Kidney (tissue), 14 donors: ENCODE measurements around the gene RPS6KA2. TPM values are rescaled to one million over a fixed set of nuclear protein-coding genes. Genes with fewer than 3 reads are reported as not detected.

ENCODE experiments used
- DNase-seq, 5 donors: peaks; one replicate each; pipeline ENCODE4 v3.0.0-alpha.2; 2013 to 2020
- FAIRE-seq: peaks from 2 replicates; lab custom pipeline; 2012; peaks lifted over from hg19 to GRCh38; lab: Jason Lieb, UNC
- H3K27ac ChIP-seq, 2 donors: one replicate each; pipeline ENCODE4 v1.7.0; 2013; ENCODE audit warnings: low read depth in 2 of 2, low read length in 2 of 2, inconsistent platforms in 1 of 2
- H3K27me3 ChIP-seq: one replicate; pipeline ENCODE4 v1.7.1; 2013; ENCODE audit warnings: low read length, inconsistent platforms; ENCODE audit not compliant: control insufficient read depth, insufficient read depth
- H3K36me3 ChIP-seq, 3 donors: one replicate each; pipeline versions ENCODE4 v1.7.0 to v1.7.1; 2013; ENCODE audit warnings: low read length in 3 of 3, control low read depth in 1 of 3, inconsistent platforms in 1 of 3; ENCODE audit not compliant: insufficient read depth in 3 of 3, control insufficient read depth in 2 of 3
- H3K4me1 ChIP-seq, 3 donors: one replicate each; pipeline versions ENCODE4 v1.7.0 to v1.7.1; 2013; ENCODE audit warnings: low read length in 3 of 3, inconsistent platforms in 1 of 3, low read depth in 1 of 3; ENCODE audit not compliant: control insufficient read depth in 2 of 3, insufficient read depth in 2 of 3
- H3K4me3 ChIP-seq, 3 donors: one replicate each; pipeline versions ENCODE4 v1.7.0 to v1.8.1; 2013; ENCODE audit warnings: low read length in 3 of 3, control low read depth in 1 of 3, inconsistent platforms in 1 of 3
- H3K9ac ChIP-seq, 3 donors: one replicate each; pipeline versions ENCODE4 v1.7.0 to v1.7.1; 2013; ENCODE audit warnings: low read length in 3 of 3, control low read depth in 1 of 3, inconsistent platforms in 1 of 3
- H3K9me3 ChIP-seq, 3 donors: one replicate each; pipeline versions ENCODE4 v1.7.0 to v1.7.1; 2013; ENCODE audit warnings: low read length in 3 of 3, control low read depth in 1 of 3, inconsistent platforms in 1 of 3; ENCODE audit not compliant: control insufficient read depth in 2 of 3, insufficient read depth in 1 of 3
- intact Hi-C: fragments of 100-400 bp; cut with DNase I; formaldehyde crosslinking; loops from one replicate; pipeline ENCODE4 v1.11.1; 2022
- polyA plus RNA-seq: library from polyadenylated mRNA; stranded (reverse); fragments of 350-450 nt; fragmentation: Illumina TruSeq; extraction: RNeasy Lipid Tissue Mini Kit (QIAGEN cat#74804); gene quantifications from one replicate; pipeline ENCODE4 v1.2.3, GENCODE V29; 2014; ENCODE audit warnings: low read depth, low replicate concordance; ENCODE audit not compliant: insufficient read depth
- total RNA-seq: library from RNA; stranded (reverse); fragmentation: NEBNext Ultra II Directional; extraction: Animal tissue kit (Norgen Biotek cat#: 25700); gene quantifications from one replicate; pipeline ENCODE4 v1.2.1, GENCODE V29; 2021
- TF ChIP-seq, protein P1 (sequence below): IDR thresholded peaks from 3 replicates; pipeline ENCODE4 v1.5.1; 2012; ENCODE audit warnings: mild to moderate bottlenecking, moderate library complexity, borderline replicate concordance; ENCODE audit not compliant: insufficient read depth; ENCODE audit errors: extremely low read depth
- donor health status: control.
- donor health status: control.
- donor health status: control.
- donor health status: control.
- donor health status: control.
- donor health status: DM: yes; HTN: yes; CAD: no.
- donor health status: Normal renal cell carcinoma (clear cell type).

The RPS6KA2 gene
- total and polyA plus RNA-seq, 2 donors from 2014 or later, result 12.3 to 61.2 TPM

DNA sequence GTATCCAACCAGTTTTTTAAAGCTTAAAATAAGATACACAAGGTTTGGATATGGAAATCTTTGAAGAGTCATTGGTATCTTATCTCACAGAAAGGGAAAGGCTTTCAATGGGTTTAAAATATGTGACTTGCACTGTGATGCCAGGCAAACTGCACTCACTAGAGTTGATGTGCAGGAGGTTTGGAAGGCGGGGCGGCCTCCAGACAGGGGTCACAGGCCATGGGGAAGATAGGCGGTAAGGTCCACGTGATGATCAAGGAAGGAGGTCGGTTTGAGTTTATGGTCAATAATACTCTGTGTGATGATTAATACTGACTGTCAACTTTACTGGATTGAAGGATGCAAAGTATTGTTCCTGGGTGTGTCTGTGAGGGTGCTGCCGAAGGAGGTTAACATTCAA is 31.1 kb downstream of the RPS6KA2 start:
- intact Hi-C loops, result no loop called here
- Histone ChIP-seq H3K4me1 (no peaks in the 10 kb centered on the region), H3K27me3 (no peaks in the 10 kb centered on the region), H3K27ac (no peak overlapping the region), H3K36me3 (no peaks in the 10 kb centered on the region), H3K9me3 (no peaks in the 10 kb centered on the region), H3K9ac (no peak overlapping the region), H3K4me3 (no peak overlapping the region)
- TF ChIP-seq, protein P1, sequence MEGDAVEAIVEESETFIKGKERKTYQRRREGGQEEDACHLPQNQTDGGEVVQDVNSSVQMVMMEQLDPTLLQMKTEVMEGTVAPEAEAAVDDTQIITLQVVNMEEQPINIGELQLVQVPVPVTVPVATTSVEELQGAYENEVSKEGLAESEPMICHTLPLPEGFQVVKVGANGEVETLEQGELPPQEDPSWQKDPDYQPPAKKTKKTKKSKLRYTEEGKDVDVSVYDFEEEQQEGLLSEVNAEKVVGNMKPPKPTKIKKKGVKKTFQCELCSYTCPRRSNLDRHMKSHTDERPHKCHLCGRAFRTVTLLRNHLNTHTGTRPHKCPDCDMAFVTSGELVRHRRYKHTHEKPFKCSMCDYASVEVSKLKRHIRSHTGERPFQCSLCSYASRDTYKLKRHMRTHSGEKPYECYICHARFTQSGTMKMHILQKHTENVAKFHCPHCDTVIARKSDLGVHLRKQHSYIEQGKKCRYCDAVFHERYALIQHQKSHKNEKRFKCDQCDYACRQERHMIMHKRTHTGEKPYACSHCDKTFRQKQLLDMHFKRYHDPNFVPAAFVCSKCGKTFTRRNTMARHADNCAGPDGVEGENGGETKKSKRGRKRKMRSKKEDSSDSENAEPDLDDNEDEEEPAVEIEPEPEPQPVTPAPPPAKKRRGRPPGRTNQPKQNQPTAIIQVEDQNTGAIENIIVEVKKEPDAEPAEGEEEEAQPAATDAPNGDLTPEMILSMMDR, result no peak
- FAIRE-seq (no peak), DNase-seq (no peak)

DNA sequence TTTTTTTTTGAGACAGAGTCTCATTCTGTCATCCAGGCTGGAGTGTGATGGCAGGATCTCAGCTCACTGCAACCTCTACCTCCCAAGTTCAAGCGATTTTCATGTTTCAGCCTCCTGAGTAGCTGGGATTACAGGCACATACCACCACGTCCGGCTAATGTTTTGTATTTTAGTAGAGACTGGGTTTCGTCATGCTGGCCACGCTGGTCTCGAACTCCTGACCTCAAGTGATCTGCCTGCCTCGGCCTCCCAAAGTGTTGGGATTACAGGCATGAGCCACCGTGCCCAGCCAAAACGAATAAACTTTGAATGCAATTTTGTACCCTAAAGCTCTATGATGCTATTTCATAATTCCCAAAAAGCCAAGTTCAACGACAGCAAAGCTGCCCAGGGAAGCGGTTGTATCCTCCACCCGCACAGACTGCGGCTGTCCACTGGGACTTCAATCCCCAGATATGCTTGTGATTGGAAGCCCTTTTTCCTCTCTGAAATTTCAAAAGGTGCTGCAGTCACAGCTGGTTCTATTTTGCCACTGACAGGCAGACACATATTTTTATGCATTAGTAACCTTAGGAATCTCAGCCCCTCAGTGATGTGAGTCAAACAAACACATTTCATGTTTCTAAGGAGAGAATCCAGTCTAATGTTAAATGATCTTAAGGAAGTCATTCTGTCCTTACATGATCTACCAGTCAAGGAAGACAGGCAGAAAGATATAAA is 31.8 kb downstream of the RPS6KA2 start:
- intact Hi-C loops, result no loop called here
- DNase-seq, result no peak
- no peak overlapping the region for H3K9ac ChIP-seq
- no peaks in the 10 kb centered on the region for H3K36me3 ChIP-seq
- no peak overlapping the region for H3K4me3 ChIP-seq
- FAIRE-seq, result no peak
- TF ChIP-seq, protein P1, result no peak
- peaks cover 0 to 2% (median 0%) of the 10 kb centered on the region in 3 donors for H3K4me1 ChIP-seq
- no peaks in the 10 kb centered on the region for H3K9me3 ChIP-seq
- H3K27ac ChIP-seq, result no peak overlapping the region
- no peaks in the 10 kb centered on the region for H3K27me3 ChIP-seq

DNA sequence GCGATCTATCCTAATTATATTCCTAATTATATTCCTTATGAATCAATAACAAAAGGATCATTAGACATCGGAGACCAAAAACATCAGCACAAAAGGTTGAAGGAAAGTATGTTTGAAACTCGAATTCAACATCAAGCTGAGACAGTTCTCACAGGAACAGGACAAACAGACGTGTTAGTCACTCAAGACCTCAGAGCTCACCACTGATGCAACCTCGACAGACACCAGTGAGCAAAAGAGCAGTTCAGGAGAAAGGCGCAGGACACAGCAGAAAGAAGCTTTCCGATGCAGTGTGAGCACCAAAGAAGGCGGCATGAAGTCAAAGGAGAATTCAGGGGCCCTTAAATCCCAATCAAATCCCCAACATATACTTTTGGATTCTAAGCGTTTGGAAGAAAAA is 34.2 kb downstream of the RPS6KA2 start:
- no peak overlapping the region for H3K4me3 ChIP-seq
- DNase-seq (no peak), FAIRE-seq (no peak)
- H3K9ac ChIP-seq, result no peak overlapping the region
- TF ChIP-seq, protein P1, result no peak
- H3K36me3 ChIP-seq, result no peaks in the 10 kb centered on the region
- H3K27me3 ChIP-seq, result no peaks in the 10 kb centered on the region
- H3K9me3 ChIP-seq, result no peaks in the 10 kb centered on the region
- intact Hi-C loops, result no loop called here
- H3K4me1 ChIP-seq, result peaks cover 0 to 13% (median 9%) of the 10 kb centered on the region in 3 donors
- H3K27ac ChIP-seq, result no peak overlapping the region
